HCT116 (cell line): ENCODE results near the gene C2orf92.

ENCODE experiments used
- CBX3 ChIP-seq: IDR thresholded peaks from 2 replicates; pipeline ENCODE4 v1.6.1; 2012; ENCODE audit warnings: low read depth
- CEBPB ChIP-seq: IDR thresholded peaks from 2 replicates; pipeline ENCODE4 v1.6.1; 2012; ENCODE audit warnings: low read depth
- CTCF ChIP-seq, 3 experiments: fragments of 200-600 bp in 1 of 3; sonication (generic) in 1 of 3; IDR thresholded peaks in 2 of 3; conservative IDR thresholded peaks in 1 of 3; 2 replicates each; pipeline ENCODE4 v1.5.1; 2012 to 2017; ENCODE audit warnings: low read depth in 2 of 3, low read length in 2 of 3, antibody characterized with exemption in 1 of 3, borderline replicate concordance in 1 of 3, control low read depth in 1 of 3, mild to moderate bottlenecking in 1 of 3, mixed read lengths in 1 of 3, mixed run types in 1 of 3, moderate library complexity in 1 of 3; ENCODE audit not compliant: insufficient read depth in 1 of 3
- EGR1 ChIP-seq: IDR thresholded peaks from 2 replicates; pipeline ENCODE4 v1.6.1; 2012; ENCODE audit warnings: low read depth
- EZH2 ChIP-seq: fragments of 200-600 bp; sonication (generic); IDR thresholded peaks from 2 replicates; pipeline ENCODE4 v1.6.1; 2017; ENCODE audit warnings: antibody characterized with exemption, mixed run types
- RAD21 ChIP-seq: IDR thresholded peaks from 2 replicates; pipeline ENCODE4 v1.6.1; 2012; ENCODE audit warnings: low read depth, mild to moderate bottlenecking

- TF ChIP-seq CTCF (IDR thresholded peaks at IDR 0.05 in 2 of 3, conservative IDR thresholded peaks at IDR 0.05 in 1 of 3; ENCODE audit: borderline replicate concordance in 1 of 3, insufficient read depth in 1 of 3, low read depth in 2 of 3, low read length in 2 of 3) = no peak
- no peak for TF ChIP-seq RAD21
- TF ChIP-seq EZH2 = no peak
- no peak for TF ChIP-seq CBX3
- TF ChIP-seq CEBPB = no peak
- TF ChIP-seq EGR1 = no peak
These were observed at the start of gene C2orf92 for GRCh38 chr2:97669448-97669847.
